CD14-positive monocyte (primary cell): Measurements from ENCODE around the gene TANGO2. TPM values are rescaled to one million over a fixed set of nuclear protein-coding genes. Genes with fewer than 3 reads are reported as not detected.

ENCODE experiments used
- DNase-seq, 3 donors: peaks; one replicate each; pipeline ENCODE4 v3.0.0-alpha.2; 2011 to 2022
- H2AFZ ChIP-seq: 2 replicates; pipeline ENCODE4 v1.6.0; 2012; ENCODE audit warnings: mild to moderate bottlenecking, low read depth, low read length, inconsistent platforms; ENCODE audit not compliant: insufficient read depth, poor library complexity, severe bottlenecking
- H3K27ac ChIP-seq, 2 donors: 1 replicate in 1 of 2; 2 replicates in 1 of 2; pipeline ENCODE4 v1.5.1; 2012 to 2013; ENCODE audit warnings: low read length in 2 of 2, control low read depth in 1 of 2, inconsistent platforms in 1 of 2, low read depth in 1 of 2, mild to moderate bottlenecking in 1 of 2
- H3K27me3 ChIP-seq, 2 donors: one replicate each; pipeline versions ENCODE4 v1.6.0 to v1.6.1; 2011 to 2013; ENCODE audit warnings: low read length in 2 of 2; ENCODE audit not compliant: control insufficient read depth in 2 of 2, insufficient read depth in 2 of 2
- H3K36me3 ChIP-seq, 2 donors: replicated peaks in 1 of 2; 1 replicate in 1 of 2; 2 replicates in 1 of 2; pipeline versions ENCODE4 v1.5.1 to v1.6.1; 2012 to 2013; ENCODE audit warnings: low read length in 2 of 2, control low read depth in 1 of 2, inconsistent platforms in 1 of 2, mild to moderate bottlenecking in 1 of 2; ENCODE audit not compliant: insufficient read depth in 2 of 2, control insufficient read depth in 1 of 2
- H3K4me1 ChIP-seq, 2 donors: 1 replicate in 1 of 2; 2 replicates in 1 of 2; pipeline versions ENCODE4 v1.5.1 to v1.6.1; 2012 to 2013; ENCODE audit warnings: low read length in 2 of 2, control low read depth in 1 of 2, inconsistent platforms in 1 of 2, mild to moderate bottlenecking in 1 of 2, moderate library complexity in 1 of 2; ENCODE audit not compliant: insufficient read depth in 2 of 2, control insufficient read depth in 1 of 2
- H3K4me2 ChIP-seq: replicated peaks from 2 replicates; pipeline ENCODE3; 2012; ENCODE audit warnings: low read length, moderate library complexity, mild to moderate bottlenecking; ENCODE audit not compliant: poor library complexity, severe bottlenecking; ENCODE audit errors: extremely low read depth
- H3K4me3 ChIP-seq, 3 experiments: fragments of 200-600 bp in 1 of 3; sonication (generic) in 1 of 3; replicated peaks in 1 of 3; 1 replicate in 2 of 3; 2 replicates in 1 of 3; pipeline ENCODE4 v1.5.1; 2011 to 2013; ENCODE audit warnings: low read length in 3 of 3, mild to moderate bottlenecking in 3 of 3, control low read depth in 2 of 3, low read depth in 2 of 3, inconsistent platforms in 1 of 3, moderate library complexity in 1 of 3
- H3K79me2 ChIP-seq: 2 replicates; pipeline ENCODE4 v1.6.0; 2012; ENCODE audit warnings: mild to moderate bottlenecking, control low read depth, inconsistent platforms, low read length, moderate library complexity; ENCODE audit not compliant: insufficient read depth
- H3K9ac ChIP-seq: 2 replicates; pipeline ENCODE4 v1.6.0; 2017; ENCODE audit warnings: low read length, mild to moderate bottlenecking; ENCODE audit not compliant: insufficient read depth, poor library complexity, severe bottlenecking
- H3K9me3 ChIP-seq, 2 donors: replicated peaks in 1 of 2; 1 replicate in 1 of 2; 2 replicates in 1 of 2; pipeline versions ENCODE4 v1.5.1 to v1.6.1; 2012 to 2013; ENCODE audit warnings: low read length in 2 of 2, control low read depth in 1 of 2; ENCODE audit not compliant: control insufficient read depth in 1 of 2, insufficient read depth in 1 of 2
- H4K20me1 ChIP-seq: 2 replicates; pipeline ENCODE4 v1.6.0; 2012; ENCODE audit warnings: mild to moderate bottlenecking, low read length, control low read depth, moderate library complexity; ENCODE audit not compliant: insufficient read depth
- H3K27ac Mint-ChIP-seq, 7 donors: one replicate each; pipeline ENCODE4 v1.8.0; 2020; ENCODE audit warnings: mild to moderate bottlenecking in 7 of 7, mixed read lengths in 7 of 7, moderate library complexity in 6 of 7, inconsistent platforms in 2 of 7
- H3K27me3 Mint-ChIP-seq, 3 donors: one replicate each; pipeline ENCODE4 v1.8.0; 2021 to 2022; ENCODE audit warnings: low read depth in 3 of 3, mild to moderate bottlenecking in 3 of 3, mixed read lengths in 3 of 3, moderate library complexity in 3 of 3, inconsistent platforms in 1 of 3
- H3K36me3 Mint-ChIP-seq, 2 donors: one replicate each; pipeline ENCODE4 v1.8.0; 2020; ENCODE audit warnings: mixed read lengths in 2 of 2, inconsistent platforms in 1 of 2, mild to moderate bottlenecking in 1 of 2
- H3K4me1 Mint-ChIP-seq: one replicate; pipeline ENCODE4 v1.8.0; 2020; ENCODE audit warnings: mild to moderate bottlenecking, mixed read lengths
- H3K4me3 Mint-ChIP-seq, 2 donors: one replicate each; pipeline ENCODE4 v1.8.0; 2020; ENCODE audit warnings: mild to moderate bottlenecking in 2 of 2, mixed read lengths in 2 of 2, moderate library complexity in 1 of 2
- H3K9me3 Mint-ChIP-seq, 7 donors: one replicate each; pipeline ENCODE4 v1.8.0; 2020 to 2022; ENCODE audit warnings: mixed read lengths in 7 of 7, mild to moderate bottlenecking in 6 of 7, moderate library complexity in 6 of 7, inconsistent platforms in 2 of 7
- CTCF ChIP-seq: fragments of 200-600 bp; IDR thresholded peaks from one replicate; pipeline ENCODE4 v1.8.0; 2022; ENCODE audit warnings: antibody characterized with exemption, mild to moderate bottlenecking
- WGBS: methylation state at CpG from one replicate; pipeline ENCODE4 v1.1.5; 2013; ENCODE audit warnings: missing lambda C conversion rate; ENCODE audit not compliant: insufficient coverage; 5-methylcytosine and 5-hydroxymethylcytosine counted together
- intact Hi-C, 2 donors: fragments of 100-400 bp; cut with micrococcal nuclease; formaldehyde crosslinking; loops; one replicate each; pipeline versions ENCODE4 v1.15.0 to v1.15.1; 2023
- polyA plus RNA-seq, 3 donors: library from polyadenylated mRNA; depleted of rRNA in 1 of 3; unstranded in 2 of 3; stranded (reverse) in 1 of 3; fragments of 300-500 nt in 2 of 3; fragments of >200 nt in 1 of 3; fragmentation: Illumina TruSeq in 2 of 3; gene quantifications; 1 replicate in 2 of 3; 2 replicates in 1 of 3; pipeline ENCODE4 v1.2.3, GENCODE V29; 2012 to 2021

The TANGO2 gene
- polyA plus RNA-seq, 3 donors: 56.4 to 94.9 (median 58.2) TPM

DNA sequence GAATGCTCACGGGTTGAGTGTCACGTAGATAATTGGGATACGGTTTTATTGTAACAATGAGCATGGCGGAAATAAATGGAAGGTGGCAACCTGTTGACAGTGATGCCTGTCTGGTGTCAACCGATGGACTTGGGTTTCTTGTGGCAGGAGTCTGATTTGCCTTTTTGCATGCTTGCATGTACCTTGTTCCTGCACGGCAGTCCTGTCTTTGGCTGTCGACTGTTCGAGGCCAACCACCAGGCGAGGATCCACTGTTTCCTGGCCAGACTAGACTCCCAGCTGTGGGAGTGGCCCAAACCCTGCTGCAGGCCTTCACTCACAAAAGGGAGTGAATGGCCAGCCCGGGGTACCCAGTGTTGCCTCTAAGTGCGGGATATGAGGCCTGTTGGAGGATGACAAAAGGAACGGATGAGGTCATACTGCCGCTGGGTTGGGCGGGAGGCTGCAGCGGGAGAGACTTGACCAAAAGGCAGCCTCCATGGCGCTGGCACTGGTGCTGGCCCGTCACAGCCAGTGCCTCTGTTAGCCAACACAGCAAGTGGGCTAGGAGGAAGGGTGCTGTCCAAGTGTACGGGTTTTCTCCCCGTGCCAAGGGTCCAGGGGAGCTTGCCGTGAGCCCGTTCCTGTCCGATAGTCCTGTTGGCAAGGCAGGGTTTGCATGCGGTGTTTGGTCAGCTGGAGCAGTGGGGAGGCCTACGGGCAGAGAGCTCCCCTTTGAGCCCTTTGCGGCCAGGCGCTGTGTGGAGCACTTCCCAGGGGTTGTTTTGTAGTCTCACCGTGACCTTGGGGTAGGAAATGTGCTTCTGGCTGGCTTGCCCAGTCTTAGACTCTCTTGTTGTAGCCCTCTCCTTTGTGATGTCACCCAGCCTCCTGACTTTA, 60.1 kb downstream of the TANGO2 start:
- Mint-ChIP-seq H3K4me3 (peak overlapping the region; percentile 74 to 88), H3K4me1 (peaks cover 37% of the 10 kb centered on the region), H3K36me3 (peaks cover 9 to 14% of the 10 kb centered on the region in 2 donors), H3K27ac (peak overlapping the region; percentile 37 to 87 (median 81)), H3K27me3 (no peaks in the 10 kb centered on the region), H3K9me3 (no peaks in the 10 kb centered on the region)
- no peak for DNase-seq
- Histone ChIP-seq H3K4me2 (peak overlapping the region; percentile 69), H3K4me3 (peak overlapping the region; percentile 63 to 89 (median 76)), H4K20me1 (peaks cover 43% of the 10 kb centered on the region), H3K27me3 (no peaks in the 10 kb centered on the region), H3K9me3 (no peaks in the 10 kb centered on the region), H3K9ac (peak overlapping the region; percentile 66), H3K27ac (peak overlapping the region; percentile 43 to 66), H3K36me3 (peaks cover 4 to 12% of the 10 kb centered on the region in 2 donors), H3K4me1 (peaks cover 11 to 14% of the 10 kb centered on the region in 2 donors), H3K79me2 (peaks cover 57% of the 10 kb centered on the region), H2AFZ (peak overlapping the region; percentile 81)
- intact Hi-C loops: loop anchor here in 1 of 2 donors (2.0 to 5.0 kb wide), 2 partner anchors 36 to 59 kb away; partner anchors contain the start of genes RANBP1, TANGO2 and TRMT2A
- 52% methylated on average over 25 of the region's 27 CpGs for WGBS
- TF ChIP-seq CTCF: no peak

DNA sequence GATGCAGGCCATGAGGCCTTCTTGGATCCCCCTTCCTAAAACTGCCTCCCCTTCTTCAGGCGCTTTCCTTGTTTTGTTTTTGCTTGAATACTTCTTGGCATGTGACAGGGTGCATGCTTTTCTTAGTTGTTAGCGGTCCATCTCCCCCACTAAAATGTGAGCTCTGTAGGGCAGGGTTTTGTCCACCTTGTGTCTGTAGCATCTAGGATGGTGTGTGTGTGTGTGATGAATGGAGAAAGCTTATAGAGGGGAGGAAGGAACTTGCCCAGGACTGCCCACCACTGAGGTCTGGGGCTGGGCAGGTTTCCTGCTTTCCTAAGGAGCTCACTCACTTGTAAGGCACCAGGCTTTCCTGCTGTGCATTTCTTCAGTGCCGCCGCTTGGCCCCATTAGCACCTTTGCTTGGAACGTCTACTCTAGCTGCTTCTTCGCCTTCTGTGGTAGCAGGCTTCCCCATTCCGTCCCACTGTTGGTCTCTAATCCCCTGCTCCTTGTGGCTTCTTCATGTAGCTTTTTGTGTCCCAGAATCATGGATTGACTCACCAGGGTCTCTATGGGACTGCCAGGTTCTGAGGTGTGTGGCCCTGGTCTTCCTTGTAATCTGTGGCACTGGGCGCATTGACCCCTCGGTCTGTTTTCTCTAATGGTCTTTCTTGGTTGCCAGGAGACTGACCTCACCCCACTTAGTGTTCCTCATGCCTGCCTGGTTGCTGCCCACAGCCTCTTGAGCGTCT, 62.4 kb downstream of the TANGO2 start:
- Mint-ChIP-seq H3K9me3 (no peaks in the 10 kb centered on the region), H3K4me3 (no peak overlapping the region), H3K36me3 (peaks cover 32 to 36% of the 10 kb centered on the region in 2 donors), H3K27ac (peak overlapping the region in 5 of 7 donors; percentile 18 to 83 (median 71)), H3K27me3 (no peaks in the 10 kb centered on the region), H3K4me1 (peaks cover 37% of the 10 kb centered on the region)
- TF ChIP-seq CTCF: no peak
- Histone ChIP-seq H3K4me2 (no peak overlapping the region), H3K4me3 (no peak overlapping the region), H3K79me2 (peaks cover 67% of the 10 kb centered on the region), H3K9ac (no peak overlapping the region), H3K9me3 (no peaks in the 10 kb centered on the region), H4K20me1 (peaks cover 46% of the 10 kb centered on the region), H3K27me3 (no peaks in the 10 kb centered on the region), H3K36me3 (peaks cover 28 to 35% of the 10 kb centered on the region in 2 donors), H3K27ac (peak overlapping the region in 1 of 2 donors; percentile 33), H2AFZ (no peak overlapping the region), H3K4me1 (peaks cover 11 to 14% of the 10 kb centered on the region in 2 donors)
- intact Hi-C loops: loop anchor here in 1 of 2 donors (5.0 kb wide), 1 partner anchor 61 kb away; the partner anchor contains the start of gene TANGO2
- no peak for DNase-seq
- WGBS: 87% methylated on average over 8 of the region's 10 CpGs
